Muscle layer of colon (tissue), 2 donors: ENCODE measurements around the gene UBE2L6.

Source experiments
- H3K27ac ChIP-seq: one replicate; pipeline ENCODE4 v1.7.0; 2013; ENCODE audit warnings: low read depth, mild to moderate bottlenecking, low read length, moderate library complexity
- H3K27me3 ChIP-seq, 2 donors: one replicate each; pipeline ENCODE4 v1.7.0; 2013; ENCODE audit warnings: low read length in 2 of 2, mild to moderate bottlenecking in 2 of 2; ENCODE audit not compliant: insufficient read depth in 2 of 2, control insufficient read depth in 1 of 2
- H3K36me3 ChIP-seq: one replicate; pipeline ENCODE4 v1.7.0; 2013; ENCODE audit warnings: mild to moderate bottlenecking, low read length; ENCODE audit not compliant: insufficient read depth
- H3K4me1 ChIP-seq: one replicate; pipeline ENCODE4 v1.7.0; 2013; ENCODE audit warnings: mild to moderate bottlenecking, low read length; ENCODE audit not compliant: insufficient read depth
- H3K4me3 ChIP-seq, 2 donors: one replicate each; pipeline ENCODE4 v1.7.0; 2013; ENCODE audit warnings: low read length in 2 of 2, low read depth in 1 of 2, mild to moderate bottlenecking in 1 of 2, moderate library complexity in 1 of 2
- H3K9ac ChIP-seq: one replicate; pipeline ENCODE4 v1.7.0; 2013; ENCODE audit warnings: low read length
- H3K9me3 ChIP-seq: one replicate; pipeline ENCODE4 v1.7.0; 2013; ENCODE audit warnings: mild to moderate bottlenecking, low read length
- donor health status: abdominal sarcoma.
- donor health status: Adenocarcinoma of cecum.

Gene UBE2L6

DNA sequence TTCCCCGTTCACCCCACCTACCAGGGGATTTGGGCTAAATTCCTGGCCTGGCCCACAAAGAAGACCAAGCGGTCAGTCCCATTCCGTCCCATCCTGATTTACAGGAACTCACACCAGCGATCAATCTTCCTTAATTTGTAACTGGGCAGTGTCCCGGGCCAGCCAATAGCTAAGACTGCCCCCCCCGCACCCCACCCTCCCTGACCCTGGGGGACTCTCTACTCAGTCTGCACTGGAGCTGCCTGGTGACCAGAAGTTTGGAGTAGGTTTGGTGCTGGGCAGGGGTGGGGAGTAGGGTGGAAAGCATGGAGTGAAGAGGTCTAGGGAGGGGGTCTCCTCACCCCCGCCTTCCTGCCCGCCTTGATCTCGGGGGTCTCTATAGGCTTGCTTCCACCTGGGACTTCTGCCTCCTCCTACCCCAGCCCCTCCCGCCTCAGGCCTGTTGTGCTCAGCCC lies 30.0 kb upstream of the UBE2L6 start, which contains the start of gene SERPING1:
Gene SERPING1, plus strand, starts transcription at position 225 of the 455 bp plus-strand sequence. CDS start 586 bp downstream, outside the sequence.
- Histone ChIP-seq H3K9me3 (no peaks in the 10 kb centered on the region), H3K4me1 (peaks cover 17% of the 10 kb centered on the region), H3K27me3 (no peaks in the 10 kb centered on the region), H3K9ac (peak within 1 kb of the TSS; percentile 55), H3K4me3 (peak within 1 kb of the TSS; percentile 45 to 78), H3K36me3 (peaks cover 6% of the 10 kb centered on the region), H3K27ac (peak within 1 kb of the TSS; percentile 73)

DNA sequence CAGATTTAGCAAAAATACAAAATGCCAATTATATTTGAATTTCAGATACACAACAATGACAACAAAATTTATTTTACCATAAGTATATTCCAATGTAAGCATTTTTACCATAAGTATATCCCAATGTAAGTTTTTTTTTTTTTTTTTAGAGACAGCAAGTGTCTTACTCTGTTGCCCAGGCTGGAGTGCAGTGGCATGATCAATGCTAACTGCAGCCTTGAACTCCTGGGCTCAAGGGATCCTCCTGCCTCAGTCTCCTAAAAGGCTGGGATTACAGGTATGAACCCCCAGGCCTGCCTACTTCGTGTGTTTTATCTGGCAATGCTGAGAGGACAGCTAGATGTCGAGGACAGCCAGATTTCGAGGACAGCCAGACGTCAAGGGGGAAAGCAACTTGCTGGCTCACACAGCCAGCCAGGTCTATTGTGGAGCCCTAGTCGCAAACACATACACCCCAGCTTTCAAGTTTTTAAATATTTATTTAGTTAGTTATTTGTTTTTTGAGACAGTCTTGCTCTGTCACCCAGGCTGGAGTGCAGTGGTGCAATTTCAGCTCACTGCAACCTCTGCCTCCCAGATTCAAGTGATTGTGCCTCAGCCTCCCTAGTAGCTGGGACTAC lies 28.9 kb upstream of the UBE2L6 start:
- H3K9me3 ChIP-seq: no peaks in the 10 kb centered on the region
- no peak overlapping the region for H3K9ac ChIP-seq
- H3K4me1 ChIP-seq: peaks cover 17% of the 10 kb centered on the region
- no peak overlapping the region for H3K27ac ChIP-seq
- H3K27me3 ChIP-seq: no peaks in the 10 kb centered on the region
- no peak overlapping the region for H3K4me3 ChIP-seq
- peaks cover 6% of the 10 kb centered on the region for H3K36me3 ChIP-seq

DNA sequence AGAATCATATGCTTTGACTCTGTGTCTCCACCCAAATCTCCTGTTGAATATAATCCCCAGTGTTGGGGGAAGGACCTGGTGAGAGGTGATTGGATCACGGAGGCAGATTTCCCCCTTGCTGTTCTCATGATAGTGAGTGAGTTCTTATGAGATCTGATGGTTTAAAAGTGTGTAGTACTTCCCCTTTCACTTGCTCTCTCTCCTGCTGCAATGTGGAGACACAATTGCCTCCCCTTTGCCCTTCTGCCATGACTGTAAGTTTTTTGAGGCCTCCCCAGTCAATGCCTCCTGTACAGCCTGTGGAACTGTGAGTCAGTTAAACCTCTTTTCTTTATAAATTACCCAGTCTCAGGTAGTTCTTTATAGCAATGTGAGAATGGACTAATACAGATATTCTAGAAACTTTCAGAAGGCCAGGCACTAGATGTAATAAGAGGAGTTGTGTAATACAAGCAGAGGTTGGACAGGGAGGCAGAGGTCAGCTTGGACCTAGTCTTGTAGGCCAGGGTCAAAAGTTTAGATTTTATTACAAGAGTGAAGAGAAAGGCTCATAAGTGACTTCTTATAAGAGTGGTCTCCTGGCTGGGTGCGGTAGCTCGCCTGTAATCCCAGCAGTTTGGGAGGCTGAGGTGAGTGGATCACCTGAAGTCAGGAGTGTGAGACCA lies 20.7 kb upstream of the UBE2L6 start:
- no peaks in the 10 kb centered on the region for H3K27me3 ChIP-seq

DNA sequence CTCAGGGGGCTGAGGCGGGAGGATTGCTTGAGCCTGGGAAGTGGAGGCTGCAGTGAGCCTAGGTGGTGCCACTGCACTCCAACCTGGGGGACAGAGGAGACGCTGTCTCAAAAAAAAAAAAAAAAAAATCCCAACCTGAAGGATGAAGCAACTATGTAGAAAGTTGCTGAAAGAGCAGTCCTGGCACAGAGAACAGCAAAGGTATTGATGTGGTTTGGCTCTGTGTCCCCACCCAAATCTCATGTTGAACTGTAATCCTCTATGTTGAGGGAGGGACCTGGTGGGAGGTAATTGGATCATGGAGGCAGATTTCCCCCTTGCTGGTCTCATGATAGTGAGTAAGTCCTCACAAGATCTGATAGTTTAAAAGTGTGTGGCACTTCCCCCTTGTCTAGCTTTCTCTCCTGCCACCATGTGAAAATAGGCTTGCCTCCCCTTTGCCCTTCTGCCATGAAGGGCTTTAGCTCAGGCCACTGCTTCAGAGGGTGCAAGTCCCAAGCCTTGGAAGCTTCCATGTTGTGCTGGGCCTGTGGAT lies 19.3 kb upstream of the UBE2L6 start:
- H3K4me3 ChIP-seq: no peak overlapping the region
- H3K9me3 ChIP-seq: no peaks in the 10 kb centered on the region
- no peaks in the 10 kb centered on the region for H3K4me1 ChIP-seq
- no peak overlapping the region for H3K27ac ChIP-seq
- no peaks in the 10 kb centered on the region for H3K27me3 ChIP-seq
- no peaks in the 10 kb centered on the region for H3K36me3 ChIP-seq
- no peak overlapping the region for H3K9ac ChIP-seq

More for the DNA sequence above, 20.7 kb upstream of the UBE2L6 start:
- Histone ChIP-seq H3K4me1 (no peaks in the 10 kb centered on the region), H3K9ac (no peak overlapping the region), H3K9me3 (no peaks in the 10 kb centered on the region), H3K27ac (no peak overlapping the region), H3K36me3 (no peaks in the 10 kb centered on the region), H3K4me3 (no peak overlapping the region)

DNA sequence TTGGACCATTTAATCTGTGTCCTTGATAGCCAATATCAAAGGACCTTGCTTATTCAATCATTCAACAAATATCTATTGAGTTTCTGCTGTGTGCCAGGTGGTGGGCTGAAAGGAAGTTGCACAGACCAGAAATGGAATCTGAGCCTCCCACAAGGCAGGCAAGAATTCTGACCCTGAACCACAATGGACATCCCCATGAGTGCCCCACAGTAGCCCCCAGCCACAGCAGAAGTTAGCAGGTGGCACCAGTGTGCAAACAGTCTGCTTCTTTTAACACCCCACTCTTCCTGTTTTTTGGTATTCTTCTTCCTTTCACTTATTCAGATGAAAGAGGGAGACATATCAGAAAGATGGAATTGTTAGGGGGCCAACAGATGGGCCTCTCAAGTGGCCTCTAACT lies 17.8 kb upstream of the UBE2L6 start:
- Histone ChIP-seq H3K4me3 (no peak overlapping the region), H3K27me3 (no peaks in the 10 kb centered on the region)

DNA sequence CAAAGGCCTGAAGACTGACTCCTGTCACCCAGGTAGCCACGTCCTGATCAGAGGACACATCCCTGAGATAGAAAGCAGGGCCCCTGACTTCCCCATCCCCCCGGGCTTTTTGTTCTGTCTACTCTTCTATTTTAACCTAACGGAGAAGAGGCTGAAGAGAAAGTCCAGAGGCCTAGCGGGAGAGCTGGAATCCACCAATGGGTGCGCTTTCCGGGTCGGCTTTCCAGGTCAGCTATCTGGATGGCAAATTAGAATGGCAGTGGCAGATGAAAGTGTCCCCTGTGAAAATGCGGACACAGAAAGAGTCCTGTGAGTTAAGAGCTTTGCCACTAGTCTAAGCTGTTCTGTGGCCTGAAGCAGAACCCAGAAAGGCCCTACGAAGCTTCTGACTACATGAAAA lies 16.9 kb upstream of the UBE2L6 start:
- Histone ChIP-seq H3K9me3 (no peaks in the 10 kb centered on the region), H3K27ac (no peak overlapping the region), H3K4me3 (no peak overlapping the region), H3K36me3 (no peaks in the 10 kb centered on the region), H3K4me1 (no peaks in the 10 kb centered on the region), H3K27me3 (no peaks in the 10 kb centered on the region), H3K9ac (no peak overlapping the region)

More for the DNA sequence above, 17.8 kb upstream of the UBE2L6 start:
- Histone ChIP-seq H3K9ac (no peak overlapping the region), H3K36me3 (no peaks in the 10 kb centered on the region), H3K9me3 (no peaks in the 10 kb centered on the region), H3K27ac (no peak overlapping the region), H3K4me1 (no peaks in the 10 kb centered on the region)

DNA sequence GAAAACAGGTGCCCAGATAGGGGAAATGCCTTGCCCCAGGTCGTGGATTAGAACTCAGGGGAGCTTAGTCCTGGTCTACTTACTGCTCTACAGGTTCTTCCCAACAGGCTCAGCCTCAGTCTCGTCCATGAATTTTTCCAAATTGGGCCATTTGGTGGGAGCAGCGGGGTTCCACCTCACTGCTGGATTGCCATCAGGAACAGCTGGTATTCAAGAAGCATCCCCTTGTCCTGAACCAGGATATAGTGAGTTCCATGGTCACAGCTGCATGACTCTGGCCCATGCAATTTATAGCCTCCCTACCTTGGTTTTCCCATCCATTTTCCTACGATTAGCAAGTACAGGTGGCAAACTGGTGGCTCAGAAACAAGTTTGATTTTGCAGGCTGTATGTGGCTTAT lies 6.6 kb upstream of the UBE2L6 start:
- no peaks in the 10 kb centered on the region for H3K27me3 ChIP-seq
- H3K9ac ChIP-seq: no peak overlapping the region
- H3K4me1 ChIP-seq: peaks cover 2% of the 10 kb centered on the region
- H3K9me3 ChIP-seq: no peaks in the 10 kb centered on the region
- no peak overlapping the region for H3K27ac ChIP-seq
- H3K4me3 ChIP-seq: no peak overlapping the region
- H3K36me3 ChIP-seq: no peaks in the 10 kb centered on the region

DNA sequence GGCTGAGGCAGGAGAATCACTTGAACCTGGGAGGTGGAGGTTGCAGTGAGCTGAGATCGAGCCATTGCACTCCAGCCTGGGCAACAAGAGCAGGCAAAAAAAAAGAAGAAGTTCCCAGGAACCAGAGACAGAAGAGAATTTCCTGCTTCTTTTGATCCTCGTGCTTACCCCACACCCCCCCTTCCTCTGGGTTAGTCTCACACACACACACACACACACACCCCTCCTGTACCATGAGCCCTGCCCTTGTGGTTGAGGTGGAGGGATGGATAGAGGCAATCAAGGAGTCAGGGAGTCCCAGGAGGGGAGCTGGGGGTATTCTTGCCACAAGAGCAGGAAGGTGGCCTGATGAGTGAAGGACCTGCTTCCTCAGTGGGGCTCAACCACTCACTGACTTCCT lies 4.1 kb upstream of the UBE2L6 start:
- no peaks in the 10 kb centered on the region for H3K9me3 ChIP-seq

DNA sequence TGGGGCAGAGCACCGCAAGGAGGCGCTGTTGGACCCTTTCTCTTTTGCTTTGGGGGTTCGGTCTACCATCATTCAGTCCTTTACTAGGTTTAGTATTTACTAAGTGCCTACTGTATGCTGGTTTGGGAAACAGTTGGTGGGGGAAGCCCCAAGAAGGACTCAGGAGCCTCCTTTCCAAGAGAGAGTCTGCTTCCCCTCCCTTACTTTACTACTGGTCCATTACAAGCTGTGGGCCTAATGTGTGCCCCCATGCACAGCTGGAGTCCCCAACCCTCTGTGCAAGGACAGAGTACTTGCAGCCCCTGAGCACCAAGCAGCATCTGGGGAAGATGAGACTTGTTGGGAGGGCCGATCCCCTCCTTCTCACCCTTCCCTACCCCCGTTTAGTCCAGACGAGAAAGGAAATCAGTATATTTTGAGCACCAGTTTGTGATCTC lies 876 bp upstream of the UBE2L6 start:
- Histone ChIP-seq H3K36me3 (no peaks in the 10 kb centered on the region), H3K4me3 (peak overlapping the region; percentile 72 to 93), H3K4me1 (peaks cover 23% of the 10 kb centered on the region), H3K27me3 (no peaks in the 10 kb centered on the region), H3K9ac (peak overlapping the region; percentile 24), H3K27ac (peak overlapping the region; percentile 91), H3K9me3 (no peaks in the 10 kb centered on the region)

More for the DNA sequence above, 4.1 kb upstream of the UBE2L6 start:
- H3K36me3 ChIP-seq: no peaks in the 10 kb centered on the region
- H3K4me3 ChIP-seq: no peak overlapping the region
- H3K9ac ChIP-seq: no peak overlapping the region
- no peak overlapping the region for H3K27ac ChIP-seq
- H3K27me3 ChIP-seq: no peaks in the 10 kb centered on the region
- H3K4me1 ChIP-seq: peaks cover 11% of the 10 kb centered on the region

DNA sequence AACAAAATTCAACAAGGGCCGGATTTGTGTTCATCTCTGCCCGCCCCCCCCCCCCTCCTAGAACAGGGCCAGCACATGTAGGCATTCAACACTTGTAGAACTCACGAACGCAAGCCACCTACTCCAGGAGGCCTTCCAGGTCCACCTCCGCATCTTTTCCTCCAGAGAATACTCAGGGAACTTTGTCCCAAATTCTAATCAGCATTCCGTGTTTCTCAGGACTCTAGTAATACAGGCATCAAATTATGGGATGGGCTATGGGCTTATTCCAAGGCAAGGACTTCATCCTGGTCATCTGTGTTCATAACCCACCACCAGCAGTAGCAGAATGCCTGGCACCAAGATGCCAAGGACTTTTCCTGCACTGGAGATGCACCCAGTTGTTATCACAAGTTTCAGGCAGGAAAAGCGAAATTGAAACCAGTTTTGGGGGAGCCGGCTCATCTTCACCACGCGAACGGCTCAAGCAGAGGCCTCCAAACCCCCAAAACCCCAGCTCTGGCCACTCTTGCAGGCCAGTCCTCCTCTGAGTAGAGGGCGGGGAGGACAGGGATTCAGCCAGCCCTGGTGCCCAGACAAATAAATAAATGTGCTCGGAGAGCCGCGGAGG lies 462 bp downstream of the UBE2L6 start:
- Histone ChIP-seq H3K4me1 (peaks cover 23% of the 10 kb centered on the region), H3K9me3 (no peaks in the 10 kb centered on the region), H3K4me3 (peak overlapping the region; percentile 92 to 93), H3K27me3 (no peaks in the 10 kb centered on the region), H3K9ac (peak overlapping the region; percentile 78), H3K36me3 (no peaks in the 10 kb centered on the region), H3K27ac (peak overlapping the region; percentile 83)
